HS-27A (cell line): ENCODE measurements around the gene MYRF.

Source experiments
- DNase-seq: peaks from one replicate; pipeline ENCODE4 v3.0.0-alpha.2; 2012; ENCODE audit warnings: low read depth, missing footprints

MYRF gene

GRCh38 chr11:61795459-61795858, 43.0 kb downstream of the MYRF start:
- no peak for DNase-seq

- no peak for DNase-seq
These were observed 43.6 kb downstream of the MYRF start for GRCh38 chr11:61795876-61796526.

- DNase-seq: no peak
These were observed 45.0 kb downstream of the MYRF start for GRCh38 chr11:61797263-61797944.

- no peak for DNase-seq
These were observed 47.3 kb downstream of the MYRF start for GRCh38 chr11:61799665-61800284.

GRCh38 chr11:61800331-61801281, 48.2 kb downstream of the MYRF start:
- no peak for DNase-seq

- DNase-seq: no peak
These were observed 50.2 kb downstream of the MYRF start for GRCh38 chr11:61802605-61803004.

- DNase-seq: no peak
These were observed 51.6 kb downstream of the MYRF start for GRCh38 chr11:61803889-61804647.

GRCh38 chr11:61805146-61805545, 52.7 kb downstream of the MYRF start:
- DNase-seq: no peak

GRCh38 chr11:61806785-61807184, 54.3 kb downstream of the MYRF start:
- no peak for DNase-seq

GRCh38 chr11:61810671-61811175, 58.3 kb downstream of the MYRF start:
- no peak for DNase-seq

GRCh38 chr11:61811831-61812230, 59.4 kb downstream of the MYRF start:
- DNase-seq: no peak

GRCh38 chr11:61812736-61813411, 60.4 kb downstream of the MYRF start:
- no peak for DNase-seq

GRCh38 chr11:61814247-61814957, 62.0 kb downstream of the MYRF start:
- DNase-seq: no peak

- peak; percentile 87 for DNase-seq
These were observed 62.7 kb downstream of the MYRF start for GRCh38 chr11:61814958-61815789.

- DNase-seq: peak; percentile 66
These were observed 63.6 kb downstream of the MYRF start for GRCh38 chr11:61815790-61816735.

GRCh38 chr11:61816736-61817455, 64.5 kb downstream of the MYRF start, which contains the start of gene FADS1:
Gene FADS1, minus strand, starts transcription at chr11:61817003. Its CDS starts 74 bp downstream, at chr11:61816929.
- peak; percentile 88 for DNase-seq
